HUES64 (cell line): ENCODE data around the gene IRF3.
A peak's percentile ranks its signal among the peaks of the same experiment; 100 is the strongest.

Source experiments
- H3K27ac ChIP-seq: 2 replicates; pipeline ENCODE4 v1.7.0; 2013; ENCODE audit warnings: low read depth, low read length, inconsistent platforms
- H3K27me3 ChIP-seq: 2 replicates; pipeline ENCODE4 v1.6.1; 2013; ENCODE audit warnings: mild to moderate bottlenecking, low read length; ENCODE audit not compliant: insufficient read depth
- H3K36me3 ChIP-seq: 2 replicates; pipeline ENCODE4 v1.6.1; 2013; ENCODE audit warnings: mild to moderate bottlenecking, low read length; ENCODE audit not compliant: insufficient read depth
- H3K4me1 ChIP-seq: 2 replicates; pipeline ENCODE4 v1.6.1; 2013; ENCODE audit warnings: mild to moderate bottlenecking, low read length, moderate library complexity; ENCODE audit not compliant: insufficient read depth
- H3K4me3 ChIP-seq: 2 replicates; pipeline ENCODE4 v1.5.1; 2013; ENCODE audit warnings: mild to moderate bottlenecking, low read length, moderate library complexity
- H3K9ac ChIP-seq: 2 replicates; pipeline ENCODE4 v1.6.1; 2013; ENCODE audit warnings: mild to moderate bottlenecking, low read depth, low read length
- H3K9me3 ChIP-seq: 2 replicates; pipeline ENCODE4 v1.6.1; 2013; ENCODE audit warnings: low read depth, low read length; ENCODE audit not compliant: insufficient read depth
- WGBS: fragments of 150-250, 120-280 bp; methylation state at CpG from one replicate; pipeline ENCODE4 v1.1.7; 2013; ENCODE audit warnings: missing lambda C conversion rate; 5-methylcytosine and 5-hydroxymethylcytosine counted together

Gene IRF3

DNA sequence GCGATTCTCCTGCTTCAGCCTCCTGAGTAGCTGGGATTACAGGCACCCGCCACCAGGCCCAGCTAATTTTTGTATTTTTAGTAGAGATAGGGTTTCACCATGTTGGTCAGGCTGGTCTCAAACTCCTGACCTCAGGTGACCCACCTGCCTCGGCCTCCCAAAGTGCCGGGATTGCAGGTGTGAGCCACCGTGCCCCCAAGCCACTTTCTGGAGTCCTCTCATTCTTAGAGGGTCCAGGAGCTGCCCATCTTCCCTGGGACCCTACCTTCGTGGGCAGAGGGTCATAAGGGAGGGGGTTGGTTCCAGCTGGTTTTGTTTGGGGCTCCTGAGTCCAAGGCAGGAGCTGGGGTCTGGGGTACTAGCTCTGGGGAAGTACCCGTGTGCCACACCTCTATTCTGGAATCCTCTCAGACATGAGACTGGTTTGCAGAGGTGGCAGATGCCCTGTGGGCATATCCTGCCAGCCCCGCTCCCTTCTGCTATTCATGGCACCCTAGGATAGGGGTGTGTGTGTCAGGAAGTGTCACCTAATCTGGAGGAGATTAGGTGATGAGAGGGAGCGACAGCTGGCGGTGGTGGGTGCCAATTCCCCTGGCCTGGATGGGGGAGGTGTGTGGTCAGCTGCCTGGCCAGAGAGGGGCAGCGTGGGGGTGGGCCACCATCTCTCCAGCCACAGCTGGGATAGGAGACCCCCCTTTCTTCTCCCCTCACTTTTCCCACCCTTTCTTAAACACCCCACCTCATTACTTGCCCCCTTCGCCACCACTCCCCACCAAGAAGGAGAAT, 13.5 kb upstream of the IRF3 start:
- Histone ChIP-seq H3K4me3 (peak overlapping the region; percentile 24; the same call in 1 of the 2 replicates), H3K9ac (no peak overlapping the region), H3K9me3 (no peaks in the 10 kb centered on the region), H3K27me3 (no peaks in the 10 kb centered on the region), H3K4me1 (peaks cover 10% of the 10 kb centered on the region), H3K36me3 (peaks cover 33% of the 10 kb centered on the region), H3K27ac (no peak overlapping the region)
- 75% methylated on average over 11 of the region's 12 CpGs for WGBS

DNA sequence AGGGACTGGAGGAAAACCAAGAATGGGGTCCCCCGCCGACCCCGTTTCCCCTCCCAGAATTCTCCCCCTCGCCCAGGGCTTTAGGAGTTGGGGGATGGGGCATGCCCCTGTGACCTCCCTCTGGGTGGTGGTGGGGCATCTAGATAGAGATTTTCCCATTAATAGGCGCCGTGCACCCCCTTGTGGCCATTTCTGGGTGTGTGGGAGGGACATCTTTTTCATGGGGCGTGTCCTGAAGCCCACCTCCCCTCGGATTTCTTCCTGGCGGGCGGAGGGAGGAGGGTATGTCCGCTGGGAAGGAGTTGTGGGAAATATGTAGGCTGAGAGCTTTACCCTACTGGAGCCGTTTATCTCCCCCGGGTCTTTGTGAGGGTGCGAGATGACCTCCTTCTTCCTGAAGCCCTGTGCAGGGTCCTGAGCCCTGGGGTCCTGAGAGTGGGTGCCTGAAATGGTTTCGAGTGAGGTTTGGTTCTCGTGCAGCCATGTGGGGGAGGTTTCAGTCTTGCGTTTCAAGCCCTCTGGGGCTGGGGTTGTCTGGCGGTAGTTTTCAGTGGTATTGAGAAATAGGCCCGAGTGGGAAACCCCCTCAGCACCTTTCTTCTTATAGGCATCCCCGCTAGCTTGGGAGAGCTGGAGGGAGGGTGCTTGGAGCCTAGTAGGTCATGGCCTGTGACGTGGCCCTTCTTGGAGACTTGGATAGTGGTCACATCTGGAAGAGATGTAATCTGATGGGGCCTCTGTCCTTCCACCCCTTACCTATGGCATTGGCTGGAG, 12.4 kb upstream of the IRF3 start:
- peak overlapping the region; percentile 100 for H3K9ac ChIP-seq
- peaks cover 10% of the 10 kb centered on the region for H3K4me1 ChIP-seq
- no peaks in the 10 kb centered on the region for H3K27me3 ChIP-seq
- H3K9me3 ChIP-seq: no peaks in the 10 kb centered on the region
- peak overlapping the region; percentile 100 for H3K27ac ChIP-seq
- 4% methylated on average over 17 of the region's 21 CpGs for WGBS
- peak overlapping the region; percentile 99 for H3K4me3 ChIP-seq
- peaks cover 33% of the 10 kb centered on the region for H3K36me3 ChIP-seq

DNA sequence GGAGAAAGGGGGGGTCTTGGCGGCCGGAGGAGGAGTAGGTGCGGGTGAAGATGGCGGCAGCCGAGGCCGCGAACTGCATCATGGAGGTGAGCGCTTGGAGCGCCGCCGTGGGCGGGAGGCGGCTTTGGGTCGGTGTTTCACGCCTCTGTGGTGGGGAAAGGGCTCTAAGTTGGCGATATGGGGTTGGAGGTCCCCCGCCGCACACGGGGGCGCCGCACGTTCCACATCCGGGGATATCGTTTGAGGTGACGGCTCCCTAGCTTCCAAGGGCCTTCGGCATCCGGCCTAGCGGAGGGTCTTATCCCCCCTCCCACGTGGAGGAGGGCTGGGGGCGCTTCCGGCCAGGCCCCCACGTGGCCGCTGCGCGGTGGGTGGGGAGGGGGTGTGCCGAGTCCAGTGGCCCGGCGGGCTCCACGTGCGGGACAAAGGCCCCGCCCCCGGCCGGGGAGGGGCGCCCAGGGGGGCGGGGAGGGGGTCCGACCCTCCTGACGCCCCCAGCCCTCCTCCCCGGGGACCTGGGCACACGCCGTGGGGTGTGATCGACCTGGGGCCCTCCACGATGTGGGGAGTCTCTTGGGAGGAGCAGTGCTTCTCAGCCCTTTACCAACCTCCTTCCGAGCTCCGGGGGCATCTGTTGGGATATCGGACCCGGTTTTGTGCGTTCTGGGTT, 11.7 kb upstream of the IRF3 start, which contains the start of gene PRMT1:
Gene PRMT1 (plus strand): TSS at position 41 of the 670 bp plus-strand sequence. CDS start 10 bp downstream, at position 51.
- Histone ChIP-seq H3K9me3 (no peaks in the 10 kb centered on the region), H3K4me1 (peaks cover 10% of the 10 kb centered on the region), H3K4me3 (peak within 1 kb of the TSS; percentile 99), H3K27ac (peak within 1 kb of the TSS; percentile 100), H3K27me3 (no peaks in the 10 kb centered on the region), H3K9ac (peak within 1 kb of the TSS; percentile 100), H3K36me3 (peaks cover 25% of the 10 kb centered on the region)
- under 1% methylated on average over 41 of the region's 57 CpGs for WGBS

DNA sequence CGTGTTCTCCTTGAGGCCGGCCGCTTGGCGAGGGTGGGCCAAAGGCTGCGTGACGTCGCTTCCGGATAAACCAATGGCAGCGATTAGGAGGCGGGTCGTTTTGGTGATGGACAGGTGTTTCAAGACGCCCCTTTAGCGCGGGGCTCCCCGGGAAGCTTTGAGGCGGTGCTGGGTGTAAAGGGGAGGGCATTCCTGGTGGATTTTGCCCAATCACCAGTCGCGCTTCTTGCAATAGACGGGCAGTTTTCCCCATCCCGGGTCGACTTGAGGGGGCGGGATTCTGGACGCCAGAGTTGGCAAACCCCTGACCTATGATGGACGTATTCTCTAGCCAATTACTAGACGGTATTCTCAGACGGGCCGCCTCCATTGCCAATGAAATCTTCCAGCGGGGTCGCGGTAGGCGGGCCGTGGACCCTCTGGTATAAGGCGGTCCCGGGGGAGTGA, 11.2 kb upstream of the IRF3 start:
- Histone ChIP-seq H3K4me3 (peak overlapping the region; percentile 99), H3K27ac (peak overlapping the region; percentile 100), H3K9me3 (no peaks in the 10 kb centered on the region), H3K27me3 (no peaks in the 10 kb centered on the region), H3K4me1 (peaks cover 10% of the 10 kb centered on the region), H3K9ac (peak overlapping the region; percentile 100), H3K36me3 (peaks cover 20% of the 10 kb centered on the region)
- WGBS: under 1% methylated on average over 34 of the region's 34 CpGs

DNA sequence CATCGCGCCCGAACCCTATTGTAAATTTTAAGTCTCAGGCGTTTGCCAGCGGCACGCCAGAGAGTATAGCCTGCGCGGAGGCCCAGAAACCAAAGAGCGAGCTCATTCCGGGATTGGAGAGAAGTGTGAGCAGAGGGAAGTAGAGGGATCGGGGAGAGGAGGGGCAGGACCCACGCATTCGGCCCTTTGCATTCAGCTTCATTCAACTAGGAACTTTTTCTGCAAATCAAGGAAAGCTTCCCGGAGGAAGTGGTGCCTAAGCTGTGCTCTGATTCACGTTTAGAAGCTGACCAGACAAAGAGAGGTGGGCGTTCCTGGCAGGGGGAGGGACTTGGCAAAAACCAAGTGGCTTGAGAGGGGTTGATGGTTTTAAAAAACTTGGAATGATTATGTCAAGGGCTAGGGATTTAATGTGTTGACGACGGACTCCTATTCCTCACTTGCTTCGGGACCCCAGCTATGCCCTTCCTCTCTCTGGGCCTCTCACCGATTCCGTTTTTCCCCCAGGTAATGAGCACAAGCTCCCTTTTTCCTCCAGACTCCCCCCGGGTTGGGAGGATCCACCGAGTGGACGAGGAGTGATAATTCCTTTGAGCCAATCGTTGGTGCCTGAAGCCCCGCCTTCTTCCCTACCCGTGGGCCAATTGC, 10.6 kb upstream of the IRF3 start:
- Histone ChIP-seq H3K36me3 (peaks cover 16% of the 10 kb centered on the region), H3K27ac (peak overlapping the region; percentile 100), H3K4me1 (peaks cover 10% of the 10 kb centered on the region), H3K9me3 (no peaks in the 10 kb centered on the region), H3K4me3 (peak overlapping the region; percentile 99), H3K9ac (peak overlapping the region; percentile 100), H3K27me3 (no peaks in the 10 kb centered on the region)
- WGBS: under 1% methylated on average over 27 of the region's 27 CpGs

DNA sequence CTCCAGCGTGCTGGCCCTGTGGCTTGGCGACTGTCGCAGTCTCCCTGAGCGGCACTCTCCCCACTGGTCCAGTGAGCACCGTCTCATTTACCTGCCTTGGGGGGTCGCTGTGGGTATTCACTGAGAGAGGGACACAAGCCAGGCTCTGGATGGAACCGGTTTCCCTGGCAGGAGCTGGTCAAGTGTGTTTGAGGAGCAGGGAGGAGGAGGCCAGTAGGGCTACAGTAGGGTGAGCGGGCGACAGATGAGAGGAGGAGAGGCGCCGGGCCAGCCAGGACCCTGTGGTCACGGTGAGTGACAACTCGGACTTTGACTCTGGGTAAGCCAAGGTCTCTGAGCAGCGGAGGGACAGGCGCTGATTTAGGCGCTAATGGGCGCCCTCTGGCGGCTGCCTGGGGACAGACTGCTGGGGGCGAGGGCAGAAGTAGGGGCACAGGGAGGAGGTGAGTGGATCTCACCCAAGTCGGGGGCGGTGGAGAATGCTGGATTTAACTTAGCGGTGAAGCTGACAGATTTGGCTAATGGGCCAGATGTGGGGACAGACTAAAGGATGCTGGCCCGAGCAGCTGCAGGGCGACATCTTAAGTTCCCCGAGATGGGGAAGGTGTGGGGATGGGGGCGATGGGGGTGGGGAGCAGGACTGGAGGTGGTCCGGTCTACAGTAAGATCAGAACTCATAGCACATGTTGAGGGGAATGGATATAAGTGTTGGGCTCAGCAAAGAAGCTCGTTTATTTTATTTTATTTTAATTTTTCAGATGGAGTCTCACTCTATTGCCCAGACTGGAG, 6.7 kb upstream of the IRF3 start:
- peak overlapping the region; percentile 22; the same call in 1 of the 2 replicates for H3K27ac ChIP-seq
- H3K27me3 ChIP-seq: no peaks in the 10 kb centered on the region
- WGBS: 30% methylated on average over 28 of the region's 28 CpGs
- no peak overlapping the region; the same call in 1 of the 2 replicates for H3K9ac ChIP-seq
- H3K36me3 ChIP-seq: peaks cover 33% of the 10 kb centered on the region
- H3K4me3 ChIP-seq: peak overlapping the region; percentile 41
- H3K9me3 ChIP-seq: no peaks in the 10 kb centered on the region
- no peaks in the 10 kb centered on the region; the same call in 1 of the 2 replicates for H3K4me1 ChIP-seq

DNA sequence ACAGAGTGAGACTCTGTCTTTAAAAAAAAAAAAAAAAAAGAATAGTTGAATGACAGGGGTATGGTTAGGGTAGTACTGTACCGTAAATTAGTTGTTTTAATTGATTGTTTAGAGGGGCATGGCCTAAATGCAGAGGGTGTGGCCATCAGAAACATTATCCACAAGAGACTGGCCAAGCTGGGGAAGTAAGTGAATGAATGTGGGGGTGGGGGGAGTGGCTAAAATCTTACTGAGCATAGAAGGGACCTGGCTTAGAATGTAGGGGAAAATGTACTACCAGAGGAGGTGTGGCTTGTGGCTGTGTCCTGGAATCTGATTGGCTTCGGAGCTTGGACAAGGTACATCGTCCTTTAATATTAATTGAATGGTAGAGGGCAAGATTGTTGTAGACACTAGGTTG, 3.9 kb upstream of the IRF3 start:
- H3K27ac ChIP-seq: no peak overlapping the region
- WGBS: 95% methylated on average over 3 of the region's 3 CpGs
- no peak overlapping the region for H3K4me3 ChIP-seq
- H3K9me3 ChIP-seq: no peaks in the 10 kb centered on the region
- H3K27me3 ChIP-seq: no peaks in the 10 kb centered on the region
- H3K4me1 ChIP-seq: no peaks in the 10 kb centered on the region; the same call in none of the 2 replicates
- no peak overlapping the region for H3K9ac ChIP-seq
- peaks cover 36% of the 10 kb centered on the region for H3K36me3 ChIP-seq

DNA sequence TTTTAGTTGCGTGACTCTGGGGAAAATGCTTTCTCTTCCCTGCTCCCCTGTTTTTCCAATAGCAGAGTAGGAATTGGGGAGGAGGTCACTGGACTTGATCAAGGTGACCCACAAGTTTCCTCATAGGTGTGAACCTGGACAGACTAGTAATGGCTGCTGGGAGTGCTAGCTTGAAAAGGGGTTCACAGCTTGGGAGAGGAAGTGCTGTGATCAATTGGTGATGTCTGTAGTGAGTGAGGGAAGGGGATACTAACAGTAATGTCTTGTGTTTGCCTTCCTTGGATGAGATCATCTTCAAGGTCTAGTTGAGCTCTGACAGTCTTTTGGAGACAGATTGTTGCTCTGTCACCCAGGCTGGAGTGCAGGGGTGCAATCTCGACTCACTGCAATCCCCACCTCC, 1.8 kb upstream of the IRF3 start:
- no peak overlapping the region for H3K4me3 ChIP-seq
- H3K36me3 ChIP-seq: peaks cover 35% of the 10 kb centered on the region
- WGBS: 92% methylated on average over 2 of the region's 2 CpGs
- H3K9ac ChIP-seq: no peak overlapping the region
- no peaks in the 10 kb centered on the region; the same call in none of the 2 replicates for H3K4me1 ChIP-seq
- no peaks in the 10 kb centered on the region for H3K27me3 ChIP-seq
- no peak overlapping the region for H3K27ac ChIP-seq
- H3K9me3 ChIP-seq: no peaks in the 10 kb centered on the region

DNA sequence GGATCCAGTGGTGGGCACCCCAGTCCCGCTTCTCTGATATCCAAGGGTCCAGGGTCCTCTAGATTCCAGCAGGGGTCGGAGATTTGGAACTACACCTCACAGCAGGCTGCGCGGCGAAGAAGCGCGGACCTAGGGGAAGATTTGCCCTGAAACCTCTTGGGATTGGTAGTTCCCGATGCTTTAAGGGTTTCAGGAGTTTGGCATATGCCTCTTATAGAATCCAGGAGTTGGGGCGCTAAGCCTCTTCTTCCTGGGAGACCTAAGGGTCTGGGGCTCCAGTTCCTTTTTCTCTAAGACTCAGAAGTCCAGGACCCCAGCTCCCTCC, 425 bp upstream of the IRF3 start:
- Histone ChIP-seq H3K9ac (peak overlapping the region; percentile 63), H3K4me1 (no peaks in the 10 kb centered on the region; the same call in 1 of the 2 replicates), H3K27me3 (no peaks in the 10 kb centered on the region), H3K9me3 (no peaks in the 10 kb centered on the region), H3K4me3 (peak overlapping the region; percentile 69), H3K27ac (peak overlapping the region; percentile 58; the same call in 1 of the 2 replicates), H3K36me3 (peaks cover 47% of the 10 kb centered on the region)
- WGBS: 0% methylated on average over 9 of the region's 9 CpGs

DNA sequence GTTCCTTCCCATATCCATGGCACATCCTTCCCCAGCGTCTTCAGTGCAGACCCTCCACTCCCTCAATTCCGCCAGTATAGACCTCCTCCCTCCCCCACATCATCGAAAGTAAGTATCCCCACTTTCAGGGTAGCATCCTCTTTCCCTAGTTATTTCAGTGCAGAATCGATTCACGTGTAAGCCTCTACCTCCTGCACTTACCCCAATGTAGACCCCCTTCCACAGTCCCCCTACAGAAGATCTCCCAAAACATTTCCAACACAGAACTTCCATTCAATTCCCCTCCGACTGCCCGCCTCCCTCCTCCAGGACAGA, 664 bp downstream of the IRF3 start:
- no peaks in the 10 kb centered on the region; the same call in 1 of the 2 replicates for H3K4me1 ChIP-seq
- 0 out of 2 replicates have a peak, but pooled peaks cover 4% of the 10 kb centered on the region for H3K9me3 ChIP-seq
- H3K36me3 ChIP-seq: peaks cover 50% of the 10 kb centered on the region
- H3K27me3 ChIP-seq: no peaks in the 10 kb centered on the region
- WGBS: under 1% methylated on average over 7 of the region's 7 CpGs
- H3K27ac ChIP-seq: peak overlapping the region; percentile 94
- H3K9ac ChIP-seq: peak overlapping the region; percentile 63
- H3K4me3 ChIP-seq: peak overlapping the region; percentile 69
